Measurements from ENCODE around the gene KLHL7.
"Not testable (repeated sequence)": the region's sequence is repeated elsewhere in the genome, so short reads cannot be mapped to it uniquely, and the experiment has no call there.

KLHL7 gene

DNA sequence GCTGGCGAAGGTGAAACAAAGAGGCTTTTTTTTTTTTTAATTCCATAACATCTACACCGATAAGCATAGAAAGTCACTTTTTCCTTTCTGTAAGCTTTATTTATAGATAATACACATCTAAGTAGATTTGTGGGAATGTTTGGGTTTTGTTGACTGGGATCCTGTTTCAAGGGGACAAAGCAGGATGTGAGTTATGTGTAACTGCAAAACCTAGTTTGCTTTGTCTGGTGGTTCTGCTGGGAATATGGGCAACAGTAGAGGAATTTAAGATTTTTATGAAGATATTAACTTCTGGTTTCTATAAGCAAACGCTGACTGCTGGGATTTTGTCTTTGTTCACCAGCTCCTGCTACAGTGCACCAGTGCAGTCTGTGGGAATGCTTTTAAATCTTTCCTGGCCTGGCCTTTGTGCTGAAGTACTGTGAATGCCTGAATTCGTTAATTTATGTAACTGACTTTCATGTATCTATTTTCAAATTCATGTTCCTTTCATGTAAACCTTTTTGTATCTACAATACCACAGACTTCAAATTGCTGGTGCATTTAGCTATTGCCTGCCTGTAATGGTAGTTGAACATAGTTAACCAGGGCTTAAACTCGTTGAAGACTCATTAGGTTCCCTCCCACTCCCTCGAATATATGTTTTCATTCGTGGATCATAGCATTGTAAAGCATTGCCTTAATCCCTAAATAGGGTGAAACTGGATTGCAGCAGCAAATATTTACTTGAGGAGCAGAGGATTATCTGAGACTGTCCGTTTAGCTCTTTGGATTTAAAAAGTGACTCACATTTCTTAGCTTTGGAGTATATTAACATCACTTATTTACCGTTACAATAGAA is 1.5 kb downstream of the KLHL7 start:
- DNase-seq (ENCODE audit: low read depth, low spot score), result no peak

DNA sequence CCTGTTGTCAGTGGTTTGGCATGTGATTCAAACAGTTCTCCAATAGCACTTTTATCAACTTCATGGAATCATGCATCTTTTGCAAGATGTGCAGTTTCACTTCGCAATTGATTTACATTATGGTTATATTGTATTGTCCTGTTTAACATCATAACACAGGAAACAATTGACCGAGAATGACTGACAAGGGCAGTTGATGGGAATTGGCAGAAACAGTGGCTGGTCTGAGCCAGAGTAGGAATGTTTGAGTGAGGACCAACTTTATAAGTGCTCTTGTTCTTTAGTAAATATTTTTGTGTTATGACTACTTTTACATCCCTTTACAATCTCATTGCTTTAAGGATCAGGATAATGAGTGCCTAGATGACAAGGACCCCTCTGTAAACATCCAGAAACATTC is 2.2 kb downstream of the KLHL7 start:
- DNase-seq (ENCODE audit: low read depth, low spot score), result no peak

DNA sequence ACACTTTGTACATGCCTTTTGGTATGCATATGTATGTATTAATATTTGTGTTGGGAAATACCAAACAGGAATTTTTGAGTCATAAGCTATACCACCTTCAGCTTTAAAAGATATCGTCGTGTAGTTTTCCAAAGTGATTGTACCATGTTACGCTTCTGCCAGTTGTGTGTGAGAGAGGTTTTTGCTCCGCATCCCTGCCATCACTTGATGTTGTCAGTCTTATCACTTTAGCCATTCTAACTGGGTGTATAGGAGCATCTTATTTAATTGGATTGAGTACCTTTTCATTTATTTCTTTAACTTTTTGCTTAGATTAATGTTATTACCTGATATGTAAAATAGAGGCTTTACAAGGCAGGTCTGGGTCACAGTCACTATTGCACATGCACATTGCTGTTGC is 3.4 kb downstream of the KLHL7 start:
- no peak for DNase-seq (ENCODE audit: low read depth, low spot score)

GRCh38 chr7:23109470-23109869 is 3.9 kb downstream of the KLHL7 start:
- no peak for DNase-seq (ENCODE audit: low read depth, low spot score)

DNA sequence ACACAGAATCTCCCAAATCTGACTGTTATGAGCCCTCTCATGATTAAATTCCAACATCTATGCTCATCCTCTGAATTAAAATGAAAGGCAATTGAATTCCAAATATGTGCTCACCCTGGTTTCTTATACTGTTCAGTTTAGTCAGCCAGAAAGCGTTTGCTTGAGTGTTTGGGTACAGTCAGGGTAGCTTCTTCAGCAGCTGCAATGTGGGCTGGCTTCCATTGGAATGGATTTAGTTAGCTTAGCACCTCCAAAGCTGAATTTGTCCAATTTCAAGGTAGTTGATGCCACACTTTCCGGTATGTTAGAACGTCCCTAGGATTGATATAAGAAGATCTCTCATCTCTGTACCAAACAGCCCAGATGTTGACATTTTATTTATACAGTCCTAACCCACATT is 9.3 kb downstream of the KLHL7 start:
- no peak for DNase-seq (ENCODE audit: low read depth, low spot score)

DNA sequence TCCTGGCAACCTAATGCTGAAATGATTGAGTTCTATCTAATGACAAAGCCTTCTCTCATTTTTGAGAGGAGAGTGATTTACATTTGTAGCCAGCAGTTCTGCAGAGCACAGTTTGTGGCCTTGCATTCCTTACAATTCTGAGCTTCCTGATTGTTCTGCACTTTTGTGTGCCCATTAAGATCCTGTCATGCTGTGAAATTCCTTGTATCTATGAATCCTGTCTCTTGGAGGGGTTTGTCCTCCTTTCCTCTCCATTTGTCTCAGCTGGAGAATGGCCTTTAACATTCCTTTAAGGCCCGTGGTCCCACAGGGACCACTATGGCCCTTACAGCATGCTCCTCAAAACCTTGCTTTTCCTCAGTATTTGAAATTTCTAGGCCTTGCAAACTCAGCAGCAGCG is 10.4 kb downstream of the KLHL7 start:
- peak; percentile 94 for DNase-seq (ENCODE audit: low read depth, low spot score)

GRCh38 chr7:23117841-23118240 is 12.3 kb downstream of the KLHL7 start:
- DNase-seq (ENCODE audit: low read depth, low spot score), result no peak

DNA sequence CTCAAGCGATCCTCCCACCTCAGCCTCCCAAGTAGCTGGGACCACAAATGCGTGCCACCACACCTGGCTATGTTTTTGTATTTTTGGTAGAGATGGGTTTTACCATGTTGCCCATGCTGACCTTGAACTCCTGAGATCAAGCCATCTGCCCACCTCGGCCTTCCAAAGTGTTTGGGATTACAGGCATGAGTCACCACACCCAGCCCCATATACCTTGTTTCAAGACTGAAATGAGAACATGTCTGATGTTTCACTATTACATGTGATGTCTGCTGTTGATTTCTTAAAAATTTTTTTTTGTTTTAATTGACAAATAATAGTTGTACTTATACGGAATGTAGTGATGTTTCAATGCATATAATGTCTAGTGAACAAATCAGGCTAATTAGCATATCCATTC is 14.5 kb downstream of the KLHL7 start:
- no peak for DNase-seq (ENCODE audit: low read depth, low spot score)

DNA sequence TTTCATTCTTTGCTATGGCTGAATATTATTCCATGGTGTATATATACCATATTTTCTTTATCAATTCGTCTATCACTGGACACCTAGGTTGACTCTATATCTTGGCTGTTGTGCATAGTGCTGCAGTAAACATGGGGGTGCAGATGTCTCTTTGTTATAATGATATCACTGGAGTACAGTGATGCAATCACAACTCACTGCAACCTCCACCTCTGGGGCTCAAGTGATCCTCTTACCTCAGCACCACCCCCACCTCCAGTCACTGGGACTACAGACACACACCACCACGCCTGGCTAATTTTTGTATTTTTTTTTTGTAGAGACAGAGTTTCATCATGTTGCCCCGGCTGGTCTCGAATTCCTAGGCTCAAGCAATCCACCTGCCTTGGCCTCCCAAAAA is 15.6 kb downstream of the KLHL7 start:
- no peak for DNase-seq (ENCODE audit: low read depth, low spot score)

- no peak for DNase-seq (ENCODE audit: low read depth, low spot score)
Observed at GRCh38 chr7:23123007-23123406, 17.4 kb downstream of the KLHL7 start.

- DNase-seq (ENCODE audit: low read depth, low spot score), result no peak
Observed at GRCh38 chr7:23123465-23123864, 17.9 kb downstream of the KLHL7 start.

DNA sequence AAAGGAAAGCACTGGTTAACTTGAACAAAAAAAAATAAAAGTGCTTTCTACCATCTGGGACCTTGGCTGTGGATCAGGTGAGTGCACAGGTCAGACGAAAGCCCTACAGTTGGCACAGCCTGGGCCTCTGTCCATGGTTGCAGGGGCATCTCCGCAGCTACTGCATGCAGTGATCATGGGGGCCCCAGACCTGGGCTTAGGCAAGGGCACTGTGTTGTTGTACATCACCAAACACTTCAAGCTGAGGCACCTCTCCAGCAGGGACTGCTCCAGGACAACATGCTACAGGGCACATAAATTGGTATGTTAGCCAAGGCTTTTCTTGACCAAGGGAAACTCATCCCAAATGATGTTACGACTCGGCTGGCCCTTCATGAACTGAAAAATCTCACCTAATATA is 23.5 kb downstream of the KLHL7 start:
- no peak for DNase-seq (ENCODE audit: low read depth, low spot score)

DNA sequence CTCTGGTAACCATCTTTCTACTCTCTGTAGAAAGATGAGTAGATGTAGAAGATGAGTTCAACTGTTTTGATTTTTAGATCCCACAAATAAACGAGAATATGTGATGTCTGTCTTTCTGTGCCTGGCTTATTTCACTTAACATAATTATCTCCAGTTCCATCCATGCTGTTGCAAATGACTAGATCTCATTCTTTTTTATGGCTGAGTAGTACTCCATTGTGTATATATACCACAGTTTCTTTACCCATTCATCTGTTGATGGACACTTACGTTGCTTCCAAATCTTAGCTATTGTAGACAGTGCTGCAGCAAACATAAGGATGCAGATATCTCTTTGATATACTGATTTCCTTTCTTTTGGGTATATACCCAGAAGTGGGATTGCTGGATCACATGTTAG is 26.2 kb downstream of the KLHL7 start:
- not testable (repeated sequence) for DNase-seq (ENCODE audit: low read depth, low spot score)

- no peak for DNase-seq (ENCODE audit: low read depth, low spot score)
Observed at GRCh38 chr7:23133797-23134196, 28.2 kb downstream of the KLHL7 start.

DNA sequence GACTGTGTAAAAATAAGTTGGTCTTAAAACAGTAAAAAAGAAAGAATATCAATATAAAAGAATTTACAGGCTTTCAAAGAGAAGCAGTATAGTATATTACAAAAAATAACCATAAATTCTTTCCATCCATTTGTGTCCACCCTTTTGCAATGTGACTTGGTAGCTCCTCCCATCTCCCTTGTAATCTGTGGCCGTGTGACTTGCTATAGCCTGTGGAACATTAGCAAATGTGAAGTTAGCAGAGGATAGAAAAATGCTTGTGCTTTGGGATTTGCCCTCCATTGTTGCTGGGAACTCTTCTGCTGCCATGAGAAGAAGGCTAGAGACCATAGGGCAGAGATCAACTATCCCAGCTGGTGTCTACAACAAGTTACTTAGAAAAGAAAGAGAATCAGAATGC is 30.2 kb downstream of the KLHL7 start:
- no peak for DNase-seq (ENCODE audit: low read depth, low spot score)

GRCh38 chr7:23136216-23136615 is 30.6 kb downstream of the KLHL7 start:
- no peak for DNase-seq (ENCODE audit: low read depth, low spot score)

- DNase-seq (ENCODE audit: low read depth, low spot score), result no peak
Observed at GRCh38 chr7:23157679-23158078, 52.1 kb downstream of the KLHL7 start.

GRCh38 chr7:23158546-23158945 is 53.0 kb downstream of the KLHL7 start:
- DNase-seq (ENCODE audit: low read depth, low spot score), result no peak

- DNase-seq (ENCODE audit: low read depth, low spot score), result no peak
Observed at GRCh38 chr7:23161482-23161881, 55.9 kb downstream of the KLHL7 start.

GRCh38 chr7:23164846-23165245 is 59.3 kb downstream of the KLHL7 start:
- no peak for DNase-seq (ENCODE audit: low read depth, low spot score)

DNA sequence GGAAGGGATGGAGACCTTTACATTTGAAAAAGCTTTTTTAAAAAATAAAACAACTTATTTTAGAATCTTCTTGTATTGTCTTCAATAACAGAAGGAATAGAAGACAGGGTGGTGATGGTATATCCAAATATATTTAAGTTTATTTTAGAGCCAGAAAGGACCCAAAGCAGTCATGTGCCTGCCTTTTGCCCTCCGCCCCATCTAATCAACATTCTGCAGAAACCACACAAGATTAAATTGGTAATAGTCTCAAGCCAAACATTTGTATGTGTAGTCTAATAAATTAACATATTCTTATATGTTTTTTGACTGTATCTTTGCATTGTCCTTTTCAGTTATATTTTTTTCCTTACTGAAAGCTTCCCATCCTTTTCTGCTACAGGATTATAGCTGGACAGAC is 59.7 kb downstream of the KLHL7 start:
- no peak for DNase-seq (ENCODE audit: low read depth, low spot score)

DNA sequence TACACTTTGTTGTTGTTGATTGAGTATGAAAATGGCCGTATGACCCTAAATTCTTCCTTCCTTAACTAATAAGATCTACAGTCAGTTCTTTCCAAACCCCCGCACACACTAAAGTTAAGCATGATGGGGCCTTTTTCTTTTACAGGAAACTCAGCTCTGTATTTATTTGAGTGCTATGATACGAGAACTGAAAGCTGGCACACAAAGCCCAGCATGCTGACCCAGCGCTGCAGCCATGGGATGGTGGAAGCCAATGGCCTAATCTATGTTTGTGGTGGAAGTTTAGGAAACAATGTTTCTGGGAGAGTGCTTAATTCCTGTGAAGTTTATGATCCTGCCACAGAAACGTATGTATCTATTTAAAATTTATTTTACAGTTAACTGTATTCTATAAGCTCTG is 62.1 kb downstream of the KLHL7 start:
- DNase-seq (ENCODE audit: low read depth, low spot score), result no peak

DNA sequence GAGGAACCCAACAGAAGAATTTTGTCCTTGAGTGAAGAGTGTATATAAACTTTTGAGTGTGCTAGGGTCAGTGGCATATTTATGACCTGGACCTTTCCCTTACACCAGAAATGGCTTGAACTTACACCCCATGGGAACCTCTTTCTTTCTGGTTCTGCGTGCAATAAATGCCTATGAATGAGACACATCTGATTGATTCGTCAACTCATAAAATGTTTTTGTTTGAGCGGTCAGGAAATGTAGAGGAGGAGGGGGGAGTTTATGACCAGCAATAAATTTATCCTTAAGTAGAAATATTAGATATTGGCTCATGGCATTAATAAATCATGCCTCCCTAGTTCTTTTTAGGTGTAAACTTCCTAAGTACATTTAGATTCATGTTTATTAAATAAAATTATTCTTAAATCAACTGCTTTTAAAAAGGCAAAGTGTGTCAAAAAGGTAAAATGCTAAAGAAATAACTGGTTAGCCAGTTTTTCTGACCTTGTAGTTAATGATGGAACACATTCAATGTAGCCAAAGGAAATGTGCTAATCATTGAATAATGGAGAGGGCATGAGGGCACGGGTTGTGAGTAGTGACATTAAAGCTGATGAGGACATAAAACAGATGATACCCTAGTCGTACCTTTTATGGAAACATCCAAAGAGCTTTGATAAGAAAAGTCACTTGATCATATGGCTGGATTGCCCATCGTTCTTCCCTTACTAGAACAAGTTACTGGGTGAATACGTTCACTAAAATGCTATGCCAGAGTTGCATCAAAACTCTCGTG is 62.7 kb downstream of the KLHL7 start:
- no peak for DNase-seq (ENCODE audit: low read depth, low spot score)
